HCT116 (cell line): ENCODE data around the gene FLT4.

Experiments
- CTCF ChIP-seq, 3 experiments: fragments of 200-600 bp in 1 of 3; sonication (generic) in 1 of 3; IDR thresholded peaks in 2 of 3; conservative IDR thresholded peaks in 1 of 3; 2 replicates each; pipeline ENCODE4 v1.5.1; 2012 to 2017; ENCODE audit warnings: low read depth in 2 of 3, low read length in 2 of 3, antibody characterized with exemption in 1 of 3, borderline replicate concordance in 1 of 3, control low read depth in 1 of 3, mild to moderate bottlenecking in 1 of 3, mixed read lengths in 1 of 3, mixed run types in 1 of 3, moderate library complexity in 1 of 3; ENCODE audit not compliant: insufficient read depth in 1 of 3
- ELF1 ChIP-seq: IDR thresholded peaks from 2 replicates; pipeline ENCODE4 v1.6.1; 2012; ENCODE audit warnings: low read depth, borderline replicate concordance
- EZH2 ChIP-seq: fragments of 200-600 bp; sonication (generic); IDR thresholded peaks from 2 replicates; pipeline ENCODE4 v1.6.1; 2017; ENCODE audit warnings: antibody characterized with exemption, mixed run types
- POLR2A ChIP-seq: IDR thresholded peaks from 2 replicates; pipeline ENCODE4 v1.7.0; 2011; ENCODE audit warnings: borderline replicate concordance; ENCODE audit not compliant: insufficient read depth, insufficient read length; ENCODE audit errors: extremely low read depth
- RAD21 ChIP-seq: IDR thresholded peaks from 2 replicates; pipeline ENCODE4 v1.6.1; 2012; ENCODE audit warnings: low read depth, mild to moderate bottlenecking
- TCF7L2 ChIP-seq: IDR thresholded peaks from 2 replicates; pipeline ENCODE4 v1.7.0; 2011; ENCODE audit warnings: borderline replicate concordance, inconsistent platforms; ENCODE audit not compliant: insufficient read depth, insufficient read length; ENCODE audit errors: extremely low read depth
- ZBTB33 ChIP-seq: IDR thresholded peaks from 2 replicates; pipeline ENCODE4 v1.6.1; 2011; ENCODE audit warnings: mild to moderate bottlenecking, low read length, moderate library complexity; ENCODE audit not compliant: insufficient replicate concordance; ENCODE audit errors: extremely low read depth

- no peak for TF ChIP-seq CTCF (IDR thresholded peaks at IDR 0.05 in 2 of 3, conservative IDR thresholded peaks at IDR 0.05 in 1 of 3; ENCODE audit: borderline replicate concordance in 1 of 3, insufficient read depth in 1 of 3, low read depth in 2 of 3, low read length in 2 of 3)
- TF ChIP-seq TCF7L2 = no peak
- no peak for TF ChIP-seq EZH2
- TF ChIP-seq ELF1 = no peak
- TF ChIP-seq POLR2A = no peak
- no peak for TF ChIP-seq RAD21
- TF ChIP-seq ZBTB33 = no peak
Observed at GRCh38 chr5:180609817-180610550, 39.4 kb downstream of the FLT4 start.
